ENCODE results near the gene MT3.

DNA sequence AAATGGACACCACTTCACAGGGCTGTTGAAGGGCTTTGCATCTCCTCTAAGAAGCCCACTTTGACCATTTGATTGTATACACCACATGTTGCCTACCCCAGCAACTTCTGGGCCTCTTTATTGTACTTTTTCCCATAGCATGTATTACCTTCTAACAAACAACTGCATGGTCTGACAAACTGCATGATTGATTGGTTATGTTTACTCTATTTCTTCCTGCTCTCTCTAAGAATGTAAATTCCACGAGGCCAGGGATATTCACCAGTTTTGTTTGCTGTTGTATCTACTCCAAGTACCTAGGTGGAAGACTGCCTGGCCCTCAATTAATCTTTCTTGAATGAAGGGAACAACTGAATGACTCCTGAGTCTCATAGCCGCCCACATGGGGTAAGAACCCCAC is 47.3 kb upstream of the MT3 start:
- TF ChIP-seq, protein P1, sequence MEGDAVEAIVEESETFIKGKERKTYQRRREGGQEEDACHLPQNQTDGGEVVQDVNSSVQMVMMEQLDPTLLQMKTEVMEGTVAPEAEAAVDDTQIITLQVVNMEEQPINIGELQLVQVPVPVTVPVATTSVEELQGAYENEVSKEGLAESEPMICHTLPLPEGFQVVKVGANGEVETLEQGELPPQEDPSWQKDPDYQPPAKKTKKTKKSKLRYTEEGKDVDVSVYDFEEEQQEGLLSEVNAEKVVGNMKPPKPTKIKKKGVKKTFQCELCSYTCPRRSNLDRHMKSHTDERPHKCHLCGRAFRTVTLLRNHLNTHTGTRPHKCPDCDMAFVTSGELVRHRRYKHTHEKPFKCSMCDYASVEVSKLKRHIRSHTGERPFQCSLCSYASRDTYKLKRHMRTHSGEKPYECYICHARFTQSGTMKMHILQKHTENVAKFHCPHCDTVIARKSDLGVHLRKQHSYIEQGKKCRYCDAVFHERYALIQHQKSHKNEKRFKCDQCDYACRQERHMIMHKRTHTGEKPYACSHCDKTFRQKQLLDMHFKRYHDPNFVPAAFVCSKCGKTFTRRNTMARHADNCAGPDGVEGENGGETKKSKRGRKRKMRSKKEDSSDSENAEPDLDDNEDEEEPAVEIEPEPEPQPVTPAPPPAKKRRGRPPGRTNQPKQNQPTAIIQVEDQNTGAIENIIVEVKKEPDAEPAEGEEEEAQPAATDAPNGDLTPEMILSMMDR (IDR thresholded peaks at IDR 0.05): no peak
- no peak for TF ChIP-seq POLR2A (IDR thresholded peaks at IDR 0.05)
